Measurements from ENCODE around the gene MFSD11. TPM values are rescaled to one million over a fixed set of nuclear protein-coding genes. Genes with fewer than 3 reads are reported as not detected.
"Not testable (repeated sequence)": the region's sequence is repeated elsewhere in the genome, so short reads cannot be mapped to it uniquely, and the experiment has no call there.

MFSD11 gene
- total and polyA plus RNA-seq, 2 donors (not counting 3 experiments of a cell fraction or from before 2014, with no cell fraction given) = 23.5 to 35.2 TPM

DNA sequence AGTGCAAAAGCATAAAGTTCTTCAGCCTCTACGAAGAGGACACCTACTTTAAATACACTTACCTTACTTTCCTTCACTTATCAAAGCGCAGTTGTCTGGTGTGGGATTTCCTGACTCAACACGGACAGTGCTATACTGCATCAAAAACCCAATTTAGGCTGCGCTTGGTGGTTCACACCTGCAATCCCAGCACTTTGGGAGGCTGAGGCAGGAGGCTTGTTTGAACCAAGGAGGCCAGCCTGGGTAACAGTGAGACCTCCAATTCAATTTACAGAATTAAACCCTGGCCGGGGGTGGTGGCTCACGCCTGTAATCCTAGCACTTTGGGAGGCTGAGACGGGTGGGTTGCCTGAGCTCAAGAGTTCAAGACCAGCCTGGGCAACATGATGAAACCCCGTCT is 15.6 kb upstream of the MFSD11 start:
- Histone ChIP-seq H3K4me1 (ENCODE audit: control insufficient read depth, extremely low read depth, insufficient read depth, low read length) (peaks cover 11% of the 10 kb centered on the region), H3K36me3 (ENCODE audit: control insufficient read depth in 2 of 2, extremely low read depth in 1 of 2, insufficient read depth in 2 of 2, low read length in 2 of 2) (peaks cover 20 to 35% of the 10 kb centered on the region in 2 experiments), H4K20me1 (replicated peaks; ENCODE audit: control insufficient read depth, extremely low read depth, insufficient read depth, low read length) (no peaks in the 10 kb centered on the region), H3K4me3 (replicated peaks in 1 of 3; ENCODE audit: insufficient read depth in 1 of 3, low read depth in 1 of 3, low read length in 3 of 3) (no peak overlapping the region), H2AFZ (ENCODE audit: low read depth, low read length) (no peak overlapping the region), H3K9me3 (replicated peaks; ENCODE audit: control insufficient read depth, insufficient read depth, low read length) (no peaks in the 10 kb centered on the region), H3K79me2 (ENCODE audit: control insufficient read depth, insufficient read depth, low read length) (peaks cover 42% of the 10 kb centered on the region), H3K9ac (replicated peaks; ENCODE audit: extremely low read depth, insufficient read depth, low read length) (peak overlapping the region; percentile 4), H3K27ac (ENCODE audit: insufficient read depth, low read depth, low read length) (no peak overlapping the region), H3K27me3 (ENCODE audit: control insufficient read depth in 2 of 2, insufficient read depth in 2 of 2, low read length in 2 of 2) (no peaks in the 10 kb centered on the region), H3K4me2 (ENCODE audit: insufficient read depth, low read length) (no peak overlapping the region), H3K9me1 (replicated peaks; ENCODE audit: control insufficient read depth, extremely low read depth, insufficient read depth, low read length) (no peaks in the 10 kb centered on the region)
- BruUV-seq (replicated peaks) = no TSS peak
- ChIA-PET POLR2A (no interaction called here), CTCF (no interaction called here)
- intact Hi-C loops (cut with micrococcal nuclease) = no loop called here
- TF ChIP-seq POLR2A (IDR thresholded peaks at IDR 0.05; ENCODE audit: low read depth, low read length) (no peak), FOS (IDR thresholded peaks at IDR 0.05; ENCODE audit: borderline replicate concordance, insufficient read depth, low read length) (no peak), POLR2AphosphoS5 (IDR thresholded peaks at IDR 0.05; ENCODE audit: insufficient read depth, low read depth, low read length) (no peak), GATA2 (IDR thresholded peaks at IDR 0.05; ENCODE audit: insufficient read depth, insufficient read length, low read depth, low read length) (no peak), CTCF (IDR thresholded peaks at IDR 0.05; ENCODE audit: extremely low read depth in 1 of 2, insufficient read depth in 1 of 2, low read depth in 1 of 2, low read length in 2 of 2) (no peak), MYC (IDR thresholded peaks at IDR 0.05; ENCODE audit: low read depth, low read length) (no peak), EZH2 (IDR thresholded peaks at IDR 0.05; ENCODE audit: borderline replicate concordance, low read depth, low read length, severe bottlenecking) (no peak), JUN (IDR thresholded peaks at IDR 0.05; ENCODE audit: borderline replicate concordance, insufficient read depth, insufficient read length, low read depth) (no peak)
- TF ChIP-seq, protein P1, sequence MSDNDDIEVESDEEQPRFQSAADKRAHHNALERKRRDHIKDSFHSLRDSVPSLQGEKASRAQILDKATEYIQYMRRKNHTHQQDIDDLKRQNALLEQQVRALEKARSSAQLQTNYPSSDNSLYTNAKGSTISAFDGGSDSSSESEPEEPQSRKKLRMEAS (IDR thresholded peaks at IDR 0.05; ENCODE audit: insufficient read depth, insufficient read length) = no peak
- dilution Hi-C loops (cut with MboI; ENCODE audit: extremely low pct_ligation_motif_present, low sequenced_read_pairs) = no loop called here
- DNase-seq (ENCODE audit: low read depth, low spot score) (no peak), FAIRE-seq (no peak)

GRCh38 chr17:76722977-76723376 is 14.9 kb upstream of the MFSD11 start:
- DNase-seq (ENCODE audit: low read depth, low spot score); H3K4me2 ChIP-seq (ENCODE audit: insufficient read depth, low read length); BruUV-seq (replicated peaks); CTCF ChIA-PET; H3K27me3 ChIP-seq (ENCODE audit: control insufficient read depth in 2 of 2, insufficient read depth in 2 of 2, low read length in 2 of 2); H3K9me3 ChIP-seq (replicated peaks; ENCODE audit: control insufficient read depth, insufficient read depth, low read length); H3K9ac ChIP-seq (replicated peaks; ENCODE audit: extremely low read depth, insufficient read depth, low read length); H4K20me1 ChIP-seq (replicated peaks; ENCODE audit: control insufficient read depth, extremely low read depth, insufficient read depth, low read length); H3K27ac ChIP-seq (ENCODE audit: insufficient read depth, low read depth, low read length); intact Hi-C loops (cut with micrococcal nuclease); dilution Hi-C loops (cut with MboI; ENCODE audit: extremely low pct_ligation_motif_present, low sequenced_read_pairs); H3K4me3 ChIP-seq (replicated peaks in 1 of 3; ENCODE audit: insufficient read depth in 1 of 3, low read depth in 1 of 3, low read length in 3 of 3); H3K9me1 ChIP-seq (replicated peaks; ENCODE audit: control insufficient read depth, extremely low read depth, insufficient read depth, low read length); FAIRE-seq; H2AFZ ChIP-seq (ENCODE audit: low read depth, low read length): not testable (repeated sequence)
- Histone ChIP-seq H3K79me2 (ENCODE audit: control insufficient read depth, insufficient read depth, low read length) (peaks cover 49% of the 10 kb centered on the region), H3K4me1 (ENCODE audit: control insufficient read depth, extremely low read depth, insufficient read depth, low read length) (peaks cover 18% of the 10 kb centered on the region), H3K36me3 (ENCODE audit: control insufficient read depth in 2 of 2, extremely low read depth in 1 of 2, insufficient read depth in 2 of 2, low read length in 2 of 2) (peaks cover 20 to 34% of the 10 kb centered on the region in 2 experiments)
- POLR2A ChIA-PET = interaction anchor here (0.7 kb wide), 1 partner anchor 50 kb away, joined by 3 read pairs; no protein-coding TSS in a partner anchor
